Psoas muscle (tissue), 8 donors: ENCODE data around the gene SLCO6A1. TPM values are rescaled to one million over a fixed set of nuclear protein-coding genes. Genes with fewer than 3 reads are reported as not detected.

Source experiments
- ATAC-seq, 4 donors: fragments of 200-7000 bp; cut with Tn5 transposase; one replicate each; pipeline ENCODE4 v1.9.1; 2020; ENCODE audit warnings: moderate library complexity in 3 of 4, mild to moderate bottlenecking in 2 of 4
- DNase-seq, 2 donors: peaks; one replicate each; pipeline ENCODE4 v3.0.0-alpha.2; 2020
- H3K27ac ChIP-seq: fragments of 200-600 bp; one replicate; pipeline ENCODE4 v1.8.0; 2022
- H3K27me3 ChIP-seq, 3 donors: fragments of 200-600 bp in 1 of 3; one replicate each; pipeline versions ENCODE4 v1.6.1 to v1.8.0; 2013 to 2022; ENCODE audit warnings: low read length in 2 of 3, mild to moderate bottlenecking in 2 of 3, moderate library complexity in 1 of 3; ENCODE audit not compliant: insufficient read depth in 3 of 3
- H3K36me3 ChIP-seq, 2 donors: fragments of 200-600 bp in 1 of 2; one replicate each; pipeline versions ENCODE4 v1.6.1 to v1.8.0; 2013 to 2022; ENCODE audit warnings: low read depth in 1 of 2, mild to moderate bottlenecking in 1 of 2, moderate library complexity in 1 of 2; ENCODE audit not compliant: insufficient read depth in 1 of 2
- H3K4me1 ChIP-seq: fragments of 200-600 bp; one replicate; pipeline ENCODE4 v1.8.0; 2022
- H3K4me3 ChIP-seq: fragments of 200-600 bp; one replicate; pipeline ENCODE4 v1.8.0; 2022; ENCODE audit warnings: mild to moderate bottlenecking
- H3K9me3 ChIP-seq: fragments of 200-600 bp; one replicate; pipeline ENCODE4 v1.8.0; 2022
- CTCF ChIP-seq: fragments of 200-600 bp; IDR thresholded peaks from one replicate; pipeline ENCODE4 v1.8.0; 2022; ENCODE audit warnings: antibody characterized with exemption
- WGBS, 3 donors: extraction: QIAGEN DNeasy Blood & Tissue Kit; methylation state at CpG; one replicate each; pipeline versions ENCODE4 v1.1.6 to v1.1.7; 2013; 5-methylcytosine and 5-hydroxymethylcytosine counted together
- intact Hi-C, 2 donors: fragments of 100-400 bp; cut with DNase I; formaldehyde crosslinking; loops; one replicate each; pipeline versions ENCODE4 v1.11.0 to v1.14.2; 2022
- polyA plus RNA-seq, 3 donors: library from polyadenylated mRNA; stranded (reverse); fragments of 200-250 nt; gene quantifications; one replicate each; pipeline ENCODE4 v1.2.3, GENCODE V29; 2013
- total RNA-seq, 4 donors: library from RNA; stranded (reverse); fragmentation: NEBNext Ultra II Directional in 2 of 4; extraction: Animal tissue kit (Norgen Biotek cat#: 25700) in 2 of 4; gene quantifications; one replicate each; pipeline versions ENCODE4 v1.2.1 to v1.2.4, GENCODE V29; 2021 to 2023
- donor health status: healthy with polysubstance abuse.
- donor health status: DM: no; HTN: no; CAD: no; lungs with moderate emphysema.
- donor health status: Bipolar disorder and iron deficiency.
- donor health status: healthy.
- donor health status: DM: yes; HTN: yes; CAD: no.
- donor health status: DM: no; HTN: no; CAD: no.
- donor health status: DM: no; HTN: no; CAD: no.
- donor health status: DM: yes; HTN: yes; CAD: no.

Gene SLCO6A1
- total and polyA plus RNA-seq, 7 donors, result not detected

GRCh38 chr5:102385365-102385764, 113.4 kb downstream of the SLCO6A1 start:
- intact Hi-C loops, result no loop called here
- Histone ChIP-seq H3K27ac (no peak overlapping the region), H3K27me3 (no peaks in the 10 kb centered on the region), H3K4me1 (no peaks in the 10 kb centered on the region), H3K36me3 (no peaks in the 10 kb centered on the region), H3K9me3 (peaks cover 8% of the 10 kb centered on the region), H3K4me3 (no peak overlapping the region)
- TF ChIP-seq CTCF, result no peak
- WGBS, 3 donors, result 68 to 87% (median 85%) methylated on average over 1 of the region's 1 CpG
- DNase-seq (no peak), ATAC-seq (no peak)

GRCh38 chr5:102380174-102380573, 118.6 kb downstream of the SLCO6A1 start:
- Histone ChIP-seq H3K4me3 (no peak overlapping the region), H3K27me3 (no peaks in the 10 kb centered on the region), H3K4me1 (no peaks in the 10 kb centered on the region), H3K27ac (no peak overlapping the region), H3K36me3 (no peaks in the 10 kb centered on the region), H3K9me3 (peaks cover 8% of the 10 kb centered on the region)
- intact Hi-C loops, result no loop called here
- ATAC-seq (no peak), DNase-seq (no peak)
- TF ChIP-seq CTCF, result no peak

GRCh38 chr5:102375876-102376275, 122.9 kb downstream of the SLCO6A1 start:
- Histone ChIP-seq H3K9me3 (no peaks in the 10 kb centered on the region), H3K27ac (no peak overlapping the region), H3K4me3 (no peak overlapping the region), H3K27me3 (no peaks in the 10 kb centered on the region), H3K36me3 (no peaks in the 10 kb centered on the region), H3K4me1 (no peaks in the 10 kb centered on the region)
- DNase-seq (no peak), ATAC-seq (no peak)
- no peak for TF ChIP-seq CTCF
- intact Hi-C loops, result no loop called here
- 54 to 62% (median 55%) methylated on average over 2 of the region's 2 CpGs for WGBS, 3 donors

GRCh38 chr5:102375272-102375671, 123.5 kb downstream of the SLCO6A1 start:
- no peak for TF ChIP-seq CTCF
- DNase-seq, result no peak
- WGBS, 3 donors, result 37 to 55% (median 50%) methylated on average over 1 of the region's 1 CpG

GRCh38 chr5:102368392-102368791, 130.4 kb downstream of the SLCO6A1 start:
- DNase-seq (no peak), ATAC-seq (no peak)
- H3K36me3 ChIP-seq, result no peaks in the 10 kb centered on the region
- H3K4me1 ChIP-seq, result no peaks in the 10 kb centered on the region
- H3K9me3 ChIP-seq, result no peaks in the 10 kb centered on the region
- no peak overlapping the region for H3K27ac ChIP-seq
- H3K4me3 ChIP-seq, result no peak overlapping the region
- TF ChIP-seq CTCF, result no peak
- intact Hi-C loops, result no loop called here
- H3K27me3 ChIP-seq, result no peaks in the 10 kb centered on the region

More at GRCh38 chr5:102375272-102375671, 123.5 kb downstream of the SLCO6A1 start:
- no peaks in the 10 kb centered on the region for H3K4me1 ChIP-seq
- no peaks in the 10 kb centered on the region for H3K9me3 ChIP-seq
- H3K27me3 ChIP-seq, result no peaks in the 10 kb centered on the region
- intact Hi-C loops, result no loop called here
- ATAC-seq, result no peak
- no peak overlapping the region for H3K4me3 ChIP-seq
- H3K36me3 ChIP-seq, result no peaks in the 10 kb centered on the region
- no peak overlapping the region for H3K27ac ChIP-seq
